Glomerular visceral epithelial cell (primary cell): ENCODE measurements around the gene SEH1L.
"Not testable (repeated sequence)": the region's sequence is repeated elsewhere in the genome, so short reads cannot be mapped to it uniquely, and the experiment has no call there.

ENCODE experiments used
- DNase-seq: peaks from one replicate; pipeline ENCODE4 v3.0.0-alpha.2; 2016; ENCODE audit errors: extremely low spot score

The SEH1L gene

DNA sequence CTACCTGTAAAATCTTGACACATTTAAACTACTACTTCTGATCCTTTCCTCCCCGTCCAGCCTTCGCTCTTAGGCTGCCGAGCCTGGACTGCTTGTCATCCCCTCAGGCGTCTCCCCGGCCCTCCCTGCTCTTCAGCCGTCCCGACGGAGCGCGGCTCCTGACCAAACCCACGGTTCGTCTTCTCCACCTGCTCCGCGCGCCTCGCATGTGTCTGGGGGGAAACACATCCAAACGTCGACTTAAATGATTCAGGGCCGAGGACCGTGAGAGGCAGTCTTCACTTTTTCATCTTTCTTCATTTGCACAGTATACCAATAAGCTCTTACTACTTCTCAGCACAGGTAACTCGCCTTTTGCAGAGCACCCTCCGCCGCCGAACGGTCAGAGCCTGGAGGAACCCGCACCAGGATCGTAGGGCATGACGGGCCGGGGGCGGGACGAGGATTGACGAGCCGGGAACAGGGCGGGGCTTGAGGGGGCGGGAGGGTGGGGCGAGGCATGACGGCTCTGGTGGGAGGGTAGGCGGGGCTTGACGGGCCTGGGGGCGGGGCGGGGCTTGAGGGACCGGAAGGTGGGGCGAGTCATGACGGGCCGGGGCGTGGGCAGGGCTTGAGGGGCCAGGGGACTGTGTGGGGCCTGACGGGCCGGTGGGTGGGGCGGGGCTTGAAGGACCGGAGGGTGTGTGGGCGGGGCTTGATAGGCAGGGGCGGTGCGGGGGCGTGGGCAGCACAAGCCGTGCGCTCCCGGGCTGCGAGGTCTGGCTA is at the start of gene SEH1L:
TSS of gene SEH1L (plus strand) at position 727 of the 765 bp plus-strand sequence. CDS start 111 bp downstream, outside the sequence.
- DNase-seq: peak; percentile 99

DNA sequence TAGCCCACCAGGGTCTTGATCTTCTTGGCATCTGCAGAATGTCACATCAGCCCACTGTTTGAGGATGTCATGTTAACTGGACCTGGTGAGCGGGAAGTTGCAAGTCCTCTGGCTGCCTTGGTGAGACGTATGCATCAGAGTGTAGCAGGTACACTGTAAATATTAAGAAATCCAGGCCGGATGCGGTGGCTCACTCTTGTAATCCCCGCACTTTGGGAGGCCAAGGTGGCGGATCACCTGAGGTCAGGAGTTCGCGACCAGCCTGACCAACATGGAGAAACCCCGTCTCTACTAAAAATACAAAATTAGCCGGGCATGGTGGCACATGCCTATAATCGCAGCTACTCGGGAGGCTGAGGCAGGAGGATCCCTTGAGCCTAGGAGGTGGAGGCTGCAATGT is 46.6 kb upstream of the SEH1L start:
- DNase-seq: not testable (repeated sequence)

- DNase-seq: no peak
These were observed 43.7 kb upstream of the SEH1L start for GRCh38 chr18:12904012-12904516.

DNA sequence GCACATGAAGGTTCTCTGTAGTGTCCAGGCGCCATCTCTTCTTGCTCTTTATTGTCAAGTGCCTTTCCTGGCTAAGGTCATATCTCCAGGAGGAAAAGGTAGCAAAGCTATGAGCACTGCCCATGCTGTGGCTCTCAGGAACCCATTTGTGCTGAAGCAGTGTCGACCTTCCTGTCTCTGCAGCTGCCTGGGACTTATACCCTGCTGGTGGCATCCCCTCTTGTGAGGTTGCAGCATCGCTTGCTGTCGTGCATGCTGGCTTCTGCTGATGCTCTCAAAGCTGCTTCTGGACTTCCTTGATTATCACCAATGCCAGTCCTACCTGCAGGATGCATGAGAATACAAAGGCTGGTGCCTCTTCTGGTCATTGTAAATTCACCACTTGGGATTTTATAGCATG is 41.7 kb upstream of the SEH1L start:
- DNase-seq: no peak

GRCh38 chr18:12906773-12907172 is 41.0 kb upstream of the SEH1L start:
- no peak for DNase-seq

GRCh38 chr18:12907258-12907925 is 40.4 kb upstream of the SEH1L start:
- no peak for DNase-seq

DNA sequence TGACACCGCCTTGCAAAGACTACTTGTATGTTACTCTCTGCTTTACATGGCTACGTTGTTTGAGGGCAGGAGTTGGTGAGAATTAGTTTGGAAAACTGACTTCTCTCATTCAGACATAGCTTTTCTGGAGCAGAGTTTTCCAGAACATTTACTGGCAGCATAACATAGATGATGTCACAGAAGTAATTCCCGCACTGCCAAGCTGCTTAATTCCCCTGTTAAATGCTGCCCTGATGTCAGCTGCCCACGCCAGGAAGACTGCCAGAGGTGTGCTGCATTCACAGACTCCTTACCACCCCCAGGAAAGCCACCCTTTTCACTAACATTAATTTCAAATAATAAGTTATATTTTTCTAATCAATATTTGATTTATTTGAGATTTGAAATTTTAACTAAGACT is 39.1 kb upstream of the SEH1L start:
- DNase-seq: no peak

DNA sequence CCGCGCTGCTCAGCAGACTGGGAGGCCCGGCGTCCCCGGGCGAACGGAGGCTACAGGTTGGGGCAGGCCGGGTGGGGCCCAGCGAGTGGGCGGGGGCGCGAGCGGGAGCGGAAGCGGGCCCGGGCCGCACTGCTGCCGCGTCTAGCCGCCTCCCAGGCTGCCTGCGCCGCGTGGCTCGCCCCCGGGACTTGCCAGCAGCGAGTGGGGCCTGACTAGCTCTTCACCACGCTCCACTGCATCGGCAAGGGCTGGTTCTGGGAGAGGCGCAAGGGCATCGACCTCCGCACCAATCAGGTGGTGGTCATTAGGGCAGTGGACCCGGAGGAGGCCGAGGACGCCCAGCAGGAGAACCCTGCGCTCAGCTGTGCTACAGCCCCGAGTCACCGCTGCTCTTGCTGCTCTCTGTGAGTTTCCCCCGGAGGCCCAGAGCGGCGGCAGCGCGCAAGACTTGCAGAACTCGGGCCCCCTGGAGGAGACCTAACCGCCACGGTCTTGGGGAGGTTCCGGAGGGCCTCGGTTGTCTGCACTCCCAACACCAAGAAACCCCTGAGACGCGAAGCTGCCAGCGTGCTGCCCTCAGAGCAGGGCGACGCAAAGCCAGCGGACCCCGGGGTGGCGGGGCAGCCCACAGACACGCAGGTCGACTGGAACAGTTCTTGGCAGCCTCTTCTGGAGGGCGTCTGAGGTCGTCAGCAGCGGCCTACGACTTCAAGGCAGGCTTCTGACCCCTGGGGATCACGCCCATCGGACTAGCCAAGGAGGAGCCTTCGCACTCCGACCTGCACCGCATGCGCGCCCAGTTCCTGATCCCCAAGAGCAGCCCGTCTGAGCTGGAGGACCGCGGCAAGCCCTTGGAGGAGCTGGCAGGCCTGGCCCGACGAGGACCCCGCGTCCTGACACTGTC is 36.5 kb upstream of the SEH1L start:
- DNase-seq: peak; percentile 11

- DNase-seq: no peak
These were observed 35.7 kb upstream of the SEH1L start for GRCh38 chr18:12911929-12912703.

DNA sequence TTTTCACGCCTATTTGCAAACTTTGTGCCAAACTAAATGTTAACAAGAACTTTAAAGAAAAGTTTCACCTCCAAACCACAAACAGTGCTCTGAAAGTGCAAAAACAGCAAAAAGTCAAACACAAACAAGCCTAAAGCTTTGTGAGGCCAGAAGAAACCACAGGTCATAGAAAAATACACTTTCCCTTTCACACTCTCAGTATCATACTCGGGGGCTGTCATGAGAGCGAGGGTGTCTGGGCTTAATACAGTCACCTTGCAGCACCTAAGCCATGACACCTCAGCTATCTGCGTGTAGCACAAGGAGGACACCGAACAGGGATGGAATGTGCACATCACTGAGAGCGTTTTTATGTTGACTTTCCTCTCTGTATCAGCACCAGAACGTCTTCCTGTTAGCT is 26.6 kb upstream of the SEH1L start:
- DNase-seq: no peak

DNA sequence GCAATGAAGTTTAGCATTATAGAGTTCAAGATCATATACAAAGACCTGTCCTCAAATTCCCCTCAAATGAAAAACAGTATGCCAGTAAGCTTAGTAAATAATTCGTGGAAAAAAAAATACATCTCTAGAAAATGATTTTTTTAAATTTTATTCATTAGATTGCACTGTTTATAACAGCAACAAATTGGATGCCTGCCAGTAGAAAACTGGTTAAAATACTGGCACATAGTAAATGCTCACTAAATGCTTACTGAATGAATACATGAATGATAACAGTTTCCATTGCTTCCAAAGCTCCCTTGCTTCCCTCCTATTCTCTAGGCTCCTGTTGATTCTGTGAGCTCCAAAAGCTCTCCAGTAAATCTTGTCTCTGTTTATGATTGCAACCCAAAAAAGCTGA is 25.5 kb upstream of the SEH1L start:
- no peak for DNase-seq

GRCh38 chr18:12924616-12925015 is 23.2 kb upstream of the SEH1L start:
- no peak for DNase-seq

DNA sequence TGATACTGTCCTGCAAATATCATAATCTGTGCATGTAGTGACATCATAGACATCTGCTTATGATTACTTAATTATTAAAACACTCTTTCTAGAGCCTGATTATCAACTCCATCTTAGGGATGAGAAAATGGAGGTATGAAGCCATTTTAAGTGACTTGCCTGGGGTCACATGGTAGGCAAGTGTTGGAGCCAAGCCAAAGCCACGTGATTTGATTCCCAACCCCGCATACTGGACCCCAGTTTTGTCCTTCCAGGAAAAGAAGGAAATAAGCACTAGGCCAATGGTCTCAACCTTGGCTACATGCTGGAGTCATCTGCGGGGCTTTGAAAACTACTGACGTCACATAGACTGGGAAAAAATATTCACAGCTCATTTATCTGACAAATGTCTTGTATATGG is 19.6 kb upstream of the SEH1L start:
- no peak for DNase-seq

GRCh38 chr18:12928641-12929040 is 19.2 kb upstream of the SEH1L start:
- no peak for DNase-seq

DNA sequence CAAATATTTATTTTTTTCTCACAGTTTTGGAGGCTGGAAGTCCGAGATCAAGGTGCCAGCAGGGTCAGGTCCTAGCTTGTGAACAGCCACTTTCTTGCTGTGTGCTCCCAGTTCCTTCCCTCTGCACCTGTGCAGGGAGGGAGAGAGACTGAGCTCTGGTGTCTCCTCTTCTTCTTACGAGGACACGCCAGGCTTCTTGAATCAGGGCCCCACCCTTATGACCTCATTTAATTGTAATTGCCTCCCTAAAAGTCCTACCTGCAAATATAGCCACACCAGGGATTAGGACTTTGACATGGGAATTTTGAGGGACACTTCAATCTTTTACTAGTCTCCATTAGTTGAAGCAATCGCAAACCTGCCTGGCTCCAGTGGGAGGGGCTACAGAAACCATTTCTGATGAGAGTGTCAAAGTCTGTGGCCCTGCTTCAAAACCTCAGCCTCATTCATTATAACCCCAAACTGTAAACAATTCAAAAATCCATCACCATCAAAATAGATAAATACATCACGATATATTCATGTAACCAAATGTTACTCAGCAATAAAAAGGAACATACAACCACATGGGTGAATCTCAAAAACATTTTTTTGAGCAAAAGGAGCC is 18.2 kb upstream of the SEH1L start:
- no peak for DNase-seq

GRCh38 chr18:12930376-12930775 is 17.4 kb upstream of the SEH1L start:
- DNase-seq: no peak

- no peak for DNase-seq
These were observed 16.9 kb upstream of the SEH1L start for GRCh38 chr18:12930908-12931307.

GRCh38 chr18:12933327-12933726 is 14.5 kb upstream of the SEH1L start:
- DNase-seq: no peak

GRCh38 chr18:12934454-12935071 is 13.2 kb upstream of the SEH1L start:
- peak; percentile 82 for DNase-seq

- DNase-seq: no peak
These were observed 8.6 kb upstream of the SEH1L start for GRCh38 chr18:12939162-12939561.
